Measurements from ENCODE around the gene INPP5A.

INPP5A gene

DNA sequence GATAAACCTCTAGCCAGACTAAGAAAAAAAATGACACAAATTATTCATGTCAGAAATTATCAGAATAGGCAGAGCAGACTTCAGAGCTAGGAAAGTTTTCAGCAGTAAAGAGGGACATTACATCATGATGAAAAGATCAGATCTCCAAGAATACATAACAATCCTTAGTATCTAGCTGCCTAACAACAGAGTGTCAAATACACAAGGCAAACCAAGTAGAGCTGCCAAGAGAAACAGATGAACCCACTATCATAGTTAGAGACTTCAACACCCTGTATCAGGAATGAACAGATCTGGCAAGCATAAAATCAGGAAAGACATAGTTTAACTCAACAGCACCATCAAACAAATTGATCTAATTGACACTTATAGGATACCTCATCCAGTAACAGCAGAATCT lies 156.1 kb downstream of the INPP5A start:
- TF ChIP-seq, protein P1, sequence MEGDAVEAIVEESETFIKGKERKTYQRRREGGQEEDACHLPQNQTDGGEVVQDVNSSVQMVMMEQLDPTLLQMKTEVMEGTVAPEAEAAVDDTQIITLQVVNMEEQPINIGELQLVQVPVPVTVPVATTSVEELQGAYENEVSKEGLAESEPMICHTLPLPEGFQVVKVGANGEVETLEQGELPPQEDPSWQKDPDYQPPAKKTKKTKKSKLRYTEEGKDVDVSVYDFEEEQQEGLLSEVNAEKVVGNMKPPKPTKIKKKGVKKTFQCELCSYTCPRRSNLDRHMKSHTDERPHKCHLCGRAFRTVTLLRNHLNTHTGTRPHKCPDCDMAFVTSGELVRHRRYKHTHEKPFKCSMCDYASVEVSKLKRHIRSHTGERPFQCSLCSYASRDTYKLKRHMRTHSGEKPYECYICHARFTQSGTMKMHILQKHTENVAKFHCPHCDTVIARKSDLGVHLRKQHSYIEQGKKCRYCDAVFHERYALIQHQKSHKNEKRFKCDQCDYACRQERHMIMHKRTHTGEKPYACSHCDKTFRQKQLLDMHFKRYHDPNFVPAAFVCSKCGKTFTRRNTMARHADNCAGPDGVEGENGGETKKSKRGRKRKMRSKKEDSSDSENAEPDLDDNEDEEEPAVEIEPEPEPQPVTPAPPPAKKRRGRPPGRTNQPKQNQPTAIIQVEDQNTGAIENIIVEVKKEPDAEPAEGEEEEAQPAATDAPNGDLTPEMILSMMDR (IDR thresholded peaks at IDR 0.05; ENCODE audit: unreplicated experiment in 3 of 3): no peak
- H3K27me3 Mint-ChIP-seq (ENCODE audit: low read depth): peaks cover 6% of the 10 kb centered on the region
- H3K36me3 Mint-ChIP-seq (ENCODE audit: low read depth): peaks cover 64% of the 10 kb centered on the region
- H3K9me3 Mint-ChIP-seq: peaks cover 45% of the 10 kb centered on the region
- H3K4me3 Mint-ChIP-seq: no peak overlapping the region
- no peak overlapping the region for H3K27ac Mint-ChIP-seq
- no peaks in the 10 kb centered on the region for H3K4me1 Mint-ChIP-seq

DNA sequence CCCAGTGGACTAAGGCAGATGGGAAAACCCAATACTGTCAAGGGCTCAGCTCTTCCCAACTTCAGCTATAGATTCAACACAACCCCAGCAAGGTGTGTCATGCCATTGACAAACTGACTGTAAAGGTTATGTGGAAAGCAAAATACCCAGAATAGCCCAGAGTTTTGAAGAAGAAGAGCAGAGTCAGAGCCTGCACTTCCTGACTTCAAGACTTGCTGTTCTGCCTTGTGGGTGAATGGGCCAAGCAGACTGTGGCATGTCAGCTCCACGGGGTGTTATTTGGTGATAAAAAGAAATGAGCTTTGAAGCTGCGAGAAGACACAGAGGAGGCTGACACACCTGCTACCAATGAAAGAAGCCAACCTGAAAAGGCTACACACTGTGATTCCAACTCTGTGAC lies 158.6 kb downstream of the INPP5A start:
- peaks cover 42% of the 10 kb centered on the region for H3K9me3 Mint-ChIP-seq
- H3K4me3 Mint-ChIP-seq: no peak overlapping the region
- H3K4me1 Mint-ChIP-seq: peaks cover 8% of the 10 kb centered on the region
- H3K27ac Mint-ChIP-seq: no peak overlapping the region
- peaks cover 9% of the 10 kb centered on the region for H3K27me3 Mint-ChIP-seq (ENCODE audit: low read depth)
- peaks cover 53% of the 10 kb centered on the region for H3K36me3 Mint-ChIP-seq (ENCODE audit: low read depth)
- TF ChIP-seq, protein P1 (IDR thresholded peaks at IDR 0.05; ENCODE audit: unreplicated experiment in 3 of 3): no peak

DNA sequence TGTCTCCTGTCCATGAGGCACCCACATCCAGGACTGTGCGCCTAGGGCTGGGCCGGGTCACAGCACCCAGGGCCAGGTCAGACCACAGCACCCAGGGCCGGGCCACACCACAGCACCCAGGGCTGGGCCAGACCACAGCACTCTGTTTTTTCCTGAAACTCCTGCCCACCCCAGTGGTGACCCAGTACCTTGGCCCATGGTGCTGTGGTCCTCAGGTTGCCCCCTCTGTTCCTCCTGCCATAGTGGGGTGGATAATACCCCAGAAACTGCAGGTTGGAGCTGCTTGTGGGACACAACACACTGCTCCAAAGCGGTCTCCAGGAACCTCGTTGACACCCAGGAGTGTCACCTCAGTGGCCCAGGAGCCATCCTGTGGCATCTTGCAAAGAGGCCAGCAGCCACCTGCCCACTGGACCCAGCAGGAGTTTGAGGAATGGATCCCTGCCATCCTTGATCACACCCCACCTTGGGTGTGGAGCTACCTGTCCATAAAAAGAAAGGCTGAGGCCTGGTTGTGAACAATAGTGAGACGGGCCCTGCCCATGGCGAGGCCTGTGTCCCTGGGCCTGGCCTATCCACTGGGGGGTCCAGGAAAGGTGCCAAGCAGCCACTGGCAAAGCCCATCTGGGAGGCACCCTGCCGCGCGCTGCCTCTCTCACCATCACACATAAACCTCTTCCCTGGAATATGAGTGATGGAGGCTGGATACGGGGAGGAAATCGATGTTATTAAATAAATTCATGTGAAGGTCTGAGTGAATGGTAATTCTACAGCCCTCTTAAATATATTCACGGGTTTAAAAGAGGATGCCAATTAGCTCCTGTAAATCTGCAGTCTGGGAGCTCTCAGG lies 159.4 kb downstream of the INPP5A start:
- TF ChIP-seq, protein P1 (IDR thresholded peaks at IDR 0.05; ENCODE audit: unreplicated experiment in 3 of 3): no peak
- H3K36me3 Mint-ChIP-seq (ENCODE audit: low read depth): peaks cover 45% of the 10 kb centered on the region
- H3K9me3 Mint-ChIP-seq: peaks cover 38% of the 10 kb centered on the region
- peaks cover 8% of the 10 kb centered on the region for H3K4me1 Mint-ChIP-seq
- H3K4me3 Mint-ChIP-seq: no peak overlapping the region
- no peak overlapping the region for H3K27ac Mint-ChIP-seq
- H3K27me3 Mint-ChIP-seq (ENCODE audit: low read depth): peaks cover 9% of the 10 kb centered on the region

DNA sequence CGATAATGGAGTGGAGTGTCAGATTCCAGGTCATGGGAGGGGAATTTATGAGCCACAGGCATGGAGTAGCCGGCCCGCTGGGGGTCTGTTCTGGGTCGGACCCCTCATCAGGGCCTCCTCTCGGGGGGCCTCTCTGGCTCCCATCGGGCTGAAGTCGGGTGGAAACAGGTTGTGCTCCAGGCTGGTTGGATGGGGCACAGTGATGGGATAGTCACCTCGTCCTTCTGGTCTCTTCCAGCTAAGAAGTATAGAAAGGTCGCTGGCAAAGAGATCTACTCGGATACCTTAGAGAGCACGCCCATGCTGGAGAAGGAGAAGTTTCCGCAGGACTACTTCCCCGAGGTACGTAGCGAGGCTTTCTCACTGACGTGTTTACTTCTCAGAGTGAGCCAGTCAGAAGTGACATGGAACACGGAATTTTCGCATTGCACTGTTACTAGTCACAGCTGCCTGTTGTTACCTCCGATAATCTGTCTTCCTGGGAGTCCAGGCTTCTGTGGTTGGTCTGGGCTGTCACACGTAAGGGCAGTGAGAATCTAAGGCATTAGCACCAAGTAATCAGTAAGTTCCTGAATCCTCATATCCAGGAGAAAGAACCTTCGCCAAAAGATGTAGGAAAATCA lies 160.1 kb downstream of the INPP5A start:
- Mint-ChIP-seq H3K4me3 (no peak overlapping the region), H3K9me3 (peaks cover 31% of the 10 kb centered on the region), H3K27ac (no peak overlapping the region), H3K36me3 (ENCODE audit: low read depth) (peaks cover 43% of the 10 kb centered on the region), H3K4me1 (peaks cover 8% of the 10 kb centered on the region), H3K27me3 (ENCODE audit: low read depth) (peaks cover 9% of the 10 kb centered on the region)
- TF ChIP-seq, protein P1 (IDR thresholded peaks at IDR 0.05; ENCODE audit: unreplicated experiment in 3 of 3): no peak

DNA sequence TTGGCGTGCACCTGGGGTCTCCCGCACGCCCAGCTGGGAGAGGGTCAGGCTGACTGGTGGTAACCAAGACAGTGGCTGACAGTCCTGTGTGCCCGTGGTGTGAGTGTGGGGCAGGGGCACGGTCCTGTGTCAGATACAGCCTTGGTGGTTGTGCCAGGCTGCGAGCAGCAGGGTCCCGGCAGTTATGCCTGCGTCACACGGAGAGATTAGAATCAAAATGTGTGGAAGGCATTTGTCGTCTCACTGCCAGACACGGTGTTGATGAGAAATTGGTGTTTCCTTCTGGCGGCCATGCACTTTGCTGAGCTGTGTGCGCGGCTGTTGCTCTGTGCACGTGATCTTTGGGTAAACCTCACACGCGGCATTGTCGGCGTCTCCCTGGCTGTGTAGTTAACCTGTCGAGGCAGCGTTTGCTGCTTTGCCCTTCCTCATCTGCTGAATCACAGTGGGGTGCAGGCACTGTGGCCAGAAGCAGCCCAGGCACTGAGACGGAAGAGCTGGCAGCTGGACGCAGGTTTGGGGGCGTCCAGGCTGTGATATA lies 160.7 kb downstream of the INPP5A start:
- peaks cover 39% of the 10 kb centered on the region for H3K36me3 Mint-ChIP-seq (ENCODE audit: low read depth)
- no peak overlapping the region for H3K4me3 Mint-ChIP-seq
- peaks cover 25% of the 10 kb centered on the region for H3K9me3 Mint-ChIP-seq
- TF ChIP-seq, protein P1 (IDR thresholded peaks at IDR 0.05; ENCODE audit: unreplicated experiment in 3 of 3): no peak
- peaks cover 9% of the 10 kb centered on the region for H3K27me3 Mint-ChIP-seq (ENCODE audit: low read depth)
- peaks cover 8% of the 10 kb centered on the region for H3K4me1 Mint-ChIP-seq
- no peak overlapping the region for H3K27ac Mint-ChIP-seq

All from nephron (organoid).